Lower lobe of right lung (tissue), 2 donors: ENCODE results near the gene KCNQ1. TPM values are rescaled to one million over a fixed set of nuclear protein-coding genes. Genes with fewer than 3 reads are reported as not detected.

Experiments used
- ATAC-seq, 2 donors: fragments of 200-7000 bp; cut with Tn5 transposase; one replicate each; pipeline ENCODE4 v1.9.1; 2020 to 2022; ENCODE audit warnings: mild to moderate bottlenecking in 2 of 2, moderate library complexity in 2 of 2
- DNase-seq: peaks from one replicate; pipeline ENCODE4 v3.0.0-alpha.2; 2020
- H3K27ac ChIP-seq: fragments of 200-600 bp; one replicate; pipeline ENCODE4 v1.8.0; 2022
- H3K27me3 ChIP-seq: fragments of 200-600 bp; one replicate; pipeline ENCODE4 v1.8.0; 2022; ENCODE audit warnings: low read depth
- H3K36me3 ChIP-seq: fragments of 200-600 bp; one replicate; pipeline ENCODE4 v1.8.0; 2022; ENCODE audit warnings: mild to moderate bottlenecking
- H3K4me1 ChIP-seq: fragments of 200-600 bp; one replicate; pipeline ENCODE4 v1.8.0; 2022
- H3K4me3 ChIP-seq: fragments of 200-600 bp; one replicate; pipeline ENCODE4 v1.8.0; 2022; ENCODE audit warnings: mild to moderate bottlenecking
- H3K9me3 ChIP-seq: fragments of 200-600 bp; one replicate; pipeline ENCODE4 v1.8.0; 2022
- CTCF ChIP-seq: fragments of 200-600 bp; IDR thresholded peaks from one replicate; pipeline ENCODE4 v1.8.0; 2022; ENCODE audit warnings: antibody characterized with exemption, mild to moderate bottlenecking
- intact Hi-C: fragments of 100-400 bp; cut with DNase I; formaldehyde crosslinking; loops from one replicate; pipeline ENCODE4 v1.11.0; 2022
- total RNA-seq: library from RNA; stranded (reverse); fragmentation: NEBNext Ultra II Directional; extraction: Animal tissue kit (Norgen Biotek cat#: 25700); gene quantifications from one replicate; pipeline ENCODE4 v1.2.1, GENCODE V29; 2021
- donor health status: DM: no; HTN: yes; CAD: no; lungs with severe emphysema.

Gene KCNQ1
- total RNA-seq, 1 donor from 2014 or later, result 51.0 TPM

- ATAC-seq (peak; percentile 90 to 91), DNase-seq (peak; percentile 90)
- no peaks in the 10 kb centered on the region for H3K9me3 ChIP-seq
- intact Hi-C loops, result no loop called here
- H3K4me3 ChIP-seq, result peak within 1 kb of the TSS; percentile 76
- H3K27ac ChIP-seq, result peak within 1 kb of the TSS; percentile 86
- H3K4me1 ChIP-seq, result peaks cover 34% of the 10 kb centered on the region
- no peaks in the 10 kb centered on the region for H3K36me3 ChIP-seq
- H3K27me3 ChIP-seq, result no peaks in the 10 kb centered on the region
- TF ChIP-seq CTCF, result no peak
Measured at GRCh38 chr11:2885678-2886081, 440.9 kb downstream of the KCNQ1 start, which contains the start of gene CDKN1C. Gene CDKN1C (minus strand): TSS chr11:2885775. CDS start chr11:2885456, 319 bp downstream.

GRCh38 chr11:2886191-2886894 lies 441.5 kb downstream of the KCNQ1 start:
- Histone ChIP-seq H3K27me3 (no peaks in the 10 kb centered on the region), H3K27ac (peak overlapping the region; percentile 62), H3K4me1 (peaks cover 41% of the 10 kb centered on the region), H3K4me3 (peak overlapping the region; percentile 76), H3K36me3 (no peaks in the 10 kb centered on the region), H3K9me3 (no peaks in the 10 kb centered on the region)
- intact Hi-C loops, result no loop called here
- DNase-seq (peak; percentile 66), ATAC-seq (peak; percentile 1 to 5)
- peak; percentile 24 for TF ChIP-seq CTCF

GRCh38 chr11:2886936-2887335 lies 442.1 kb downstream of the KCNQ1 start:
- peaks cover 47% of the 10 kb centered on the region for H3K4me1 ChIP-seq
- H3K4me3 ChIP-seq, result no peak overlapping the region
- no peak for ATAC-seq
- no peaks in the 10 kb centered on the region for H3K9me3 ChIP-seq
- H3K36me3 ChIP-seq, result no peaks in the 10 kb centered on the region
- no peaks in the 10 kb centered on the region for H3K27me3 ChIP-seq
- no peak overlapping the region for H3K27ac ChIP-seq
- DNase-seq, result no peak
- intact Hi-C loops, result no loop called here
- TF ChIP-seq CTCF, result no peak

- Histone ChIP-seq H3K9me3 (no peaks in the 10 kb centered on the region), H3K4me3 (no peak overlapping the region), H3K36me3 (no peaks in the 10 kb centered on the region), H3K4me1 (peaks cover 49% of the 10 kb centered on the region), H3K27me3 (no peaks in the 10 kb centered on the region), H3K27ac (no peak overlapping the region)
- no peak for DNase-seq
- intact Hi-C loops, result no loop called here
- no peak for ATAC-seq
- TF ChIP-seq CTCF, result no peak
Measured at GRCh38 chr11:2887515-2888195, 442.8 kb downstream of the KCNQ1 start.

- ATAC-seq, result peak; percentile 61 to 62
- Histone ChIP-seq H3K27ac (no peak overlapping the region), H3K27me3 (no peaks in the 10 kb centered on the region), H3K36me3 (no peaks in the 10 kb centered on the region), H3K4me1 (peaks cover 47% of the 10 kb centered on the region), H3K9me3 (no peaks in the 10 kb centered on the region), H3K4me3 (no peak overlapping the region)
- TF ChIP-seq CTCF, result peak; percentile 98
- intact Hi-C loops, result no loop called here
- DNase-seq, result peak; percentile 94
Measured at GRCh38 chr11:2888266-2888968, 443.6 kb downstream of the KCNQ1 start.
